Epithelial cell of esophagus (primary cell): ENCODE measurements around the gene ARMC2.
A peak's percentile ranks its signal among the peaks of the same experiment; 100 is the strongest.

Source experiments
- DNase-seq: peaks from one replicate; pipeline ENCODE4 v3.0.0; 2010; ENCODE audit warnings: low read depth
- H3K4me3 ChIP-seq: 2 replicates; pipeline ENCODE4 v1.5.1; 2011; ENCODE audit warnings: mild to moderate bottlenecking, low read length, control low read depth
- TF ChIP-seq, protein P1 (sequence below): IDR thresholded peaks from 2 replicates; pipeline ENCODE4 v1.5.1; 2011; ENCODE audit warnings: low read depth, mild to moderate bottlenecking, low read length, control low read depth, inconsistent platforms; ENCODE audit not compliant: insufficient read depth; ENCODE audit errors: missing control alignments

Gene ARMC2

DNA sequence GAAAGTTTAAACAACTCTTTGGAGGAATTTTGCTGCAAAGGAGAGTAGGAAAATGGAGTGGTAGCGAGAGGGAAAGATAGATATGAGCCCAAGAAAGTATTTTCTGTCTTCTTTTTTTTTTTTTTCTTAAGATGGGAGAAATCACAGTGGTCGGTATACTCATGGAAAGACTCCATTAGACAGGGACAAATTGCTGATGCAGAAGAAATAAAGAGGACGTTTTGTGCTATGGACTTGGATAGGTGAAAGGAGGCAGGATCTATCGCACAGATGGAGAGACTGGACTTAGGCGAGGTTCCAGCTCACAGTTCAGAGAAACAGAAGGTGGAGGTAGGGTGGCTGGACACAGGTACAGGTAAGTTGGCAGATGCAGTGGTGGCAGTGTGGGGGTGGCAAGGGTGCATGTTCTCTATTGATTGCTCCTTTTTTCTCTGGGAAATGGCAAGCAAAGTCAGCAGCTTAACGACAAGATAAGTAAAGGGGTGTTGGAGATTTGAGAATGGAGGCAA lies 44.2 kb upstream of the ARMC2 start:
- H3K4me3 ChIP-seq, result no peak overlapping the region
- no peak for DNase-seq
- TF ChIP-seq, protein P1, sequence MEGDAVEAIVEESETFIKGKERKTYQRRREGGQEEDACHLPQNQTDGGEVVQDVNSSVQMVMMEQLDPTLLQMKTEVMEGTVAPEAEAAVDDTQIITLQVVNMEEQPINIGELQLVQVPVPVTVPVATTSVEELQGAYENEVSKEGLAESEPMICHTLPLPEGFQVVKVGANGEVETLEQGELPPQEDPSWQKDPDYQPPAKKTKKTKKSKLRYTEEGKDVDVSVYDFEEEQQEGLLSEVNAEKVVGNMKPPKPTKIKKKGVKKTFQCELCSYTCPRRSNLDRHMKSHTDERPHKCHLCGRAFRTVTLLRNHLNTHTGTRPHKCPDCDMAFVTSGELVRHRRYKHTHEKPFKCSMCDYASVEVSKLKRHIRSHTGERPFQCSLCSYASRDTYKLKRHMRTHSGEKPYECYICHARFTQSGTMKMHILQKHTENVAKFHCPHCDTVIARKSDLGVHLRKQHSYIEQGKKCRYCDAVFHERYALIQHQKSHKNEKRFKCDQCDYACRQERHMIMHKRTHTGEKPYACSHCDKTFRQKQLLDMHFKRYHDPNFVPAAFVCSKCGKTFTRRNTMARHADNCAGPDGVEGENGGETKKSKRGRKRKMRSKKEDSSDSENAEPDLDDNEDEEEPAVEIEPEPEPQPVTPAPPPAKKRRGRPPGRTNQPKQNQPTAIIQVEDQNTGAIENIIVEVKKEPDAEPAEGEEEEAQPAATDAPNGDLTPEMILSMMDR, result no peak

GRCh38 chr6:108804956-108805355 lies 43.3 kb upstream of the ARMC2 start:
- TF ChIP-seq, protein P1, result no peak
- DNase-seq, result no peak
- no peak overlapping the region for H3K4me3 ChIP-seq

GRCh38 chr6:108805611-108806167 lies 42.5 kb upstream of the ARMC2 start:
- TF ChIP-seq, protein P1, result no peak
- no peak for DNase-seq

GRCh38 chr6:108806171-108806570 lies 42.1 kb upstream of the ARMC2 start:
- no peak overlapping the region for H3K4me3 ChIP-seq
- TF ChIP-seq, protein P1, result no peak
- DNase-seq, result no peak

More at GRCh38 chr6:108805611-108806167, 42.5 kb upstream of the ARMC2 start:
- H3K4me3 ChIP-seq, result no peak overlapping the region

DNA sequence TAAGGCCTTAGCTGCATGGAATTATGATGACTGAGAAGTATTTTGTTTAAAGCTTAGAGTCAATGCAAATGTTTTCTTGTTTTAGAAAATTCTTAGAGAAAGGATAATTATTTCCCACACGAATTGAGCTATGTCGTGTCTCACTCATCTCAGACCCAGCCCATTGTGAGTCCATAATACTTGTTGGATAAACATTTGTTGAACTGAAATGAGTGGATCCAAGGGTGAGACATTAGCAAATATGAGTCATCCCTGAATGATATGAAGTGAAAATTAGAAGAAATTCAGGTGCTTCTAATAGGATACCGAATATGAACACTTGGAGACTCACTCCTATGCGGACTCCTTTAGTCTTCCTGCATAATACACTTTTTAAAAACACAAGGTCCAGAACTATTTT lies 41.6 kb upstream of the ARMC2 start:
- H3K4me3 ChIP-seq, result no peak overlapping the region
- DNase-seq, result peak; percentile 55
- TF ChIP-seq, protein P1, result no peak

DNA sequence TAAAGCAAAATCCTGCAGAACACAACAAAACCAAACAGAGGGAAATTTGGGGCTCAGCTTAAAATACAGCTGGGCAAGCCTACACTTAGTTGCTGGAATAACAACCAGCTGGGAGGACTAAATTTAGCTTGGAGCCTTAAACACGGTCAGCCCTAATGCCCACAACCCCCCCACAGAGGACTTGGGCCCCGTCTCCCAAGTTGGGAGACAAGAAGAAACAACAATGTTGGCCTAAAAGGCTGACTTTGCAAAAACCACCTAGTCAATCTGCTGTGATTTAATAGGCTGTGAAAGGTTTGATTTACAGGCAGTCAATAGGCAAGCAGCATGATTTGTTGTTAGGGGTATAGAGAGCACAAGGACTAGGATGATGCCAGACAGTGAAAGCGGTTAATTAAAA lies 40.3 kb upstream of the ARMC2 start:
- DNase-seq, result no peak
- TF ChIP-seq, protein P1, result no peak
- H3K4me3 ChIP-seq, result no peak overlapping the region

- TF ChIP-seq, protein P1, result no peak
- no peak overlapping the region for H3K4me3 ChIP-seq
- DNase-seq, result no peak
These were observed 39.0 kb upstream of the ARMC2 start for GRCh38 chr6:108809211-108809610.
